HepG2 (cell line): Measurements from ENCODE around the gene ZC3H13. TPM values are rescaled to one million over a fixed set of nuclear protein-coding genes. Genes with fewer than 3 reads are reported as not detected.

Source experiments
- ATAC-seq: fragments of 200-7000 bp; cut with Tn5 transposase; 3 replicates; pipeline ENCODE4 v1.9.1; 2020; ENCODE audit warnings: mild to moderate bottlenecking, moderate library complexity
- BruUV-seq: library from RNA; stranded (reverse); fragments of 400-500 nt; replicated peaks from 2 replicates; lab custom pipeline; 2021; lab: Mats Ljungman, UMichigan
- CTCF ChIA-PET: fragments of 300-600 bp; formaldehyde crosslinking; extraction: SDS; loops from one replicate; lab custom pipeline; 2021; ENCODE audit warnings: low total read pairs, inconsistent platforms, low intra/inter-chr PET ratio; lab: Yijun Ruan, JAX
- POLR2A ChIA-PET: fragments of 350-600 bp; sonication (Branson Sonifier 250); formaldehyde crosslinking; loops from one replicate; lab custom pipeline; 2020; ENCODE audit warnings: antibody characterized with exemption, inconsistent platforms; lab: Yijun Ruan, JAX
- DNase-seq: peaks from one replicate; pipeline ENCODE4 v3.0.0-alpha.2; 2015; ENCODE audit warnings: low spot score
- FAIRE-seq: peaks from 3 replicates; lab custom pipeline; 2011; peaks lifted over from hg19 to GRCh38; lab: Jason Lieb, UNC
- H2AFZ ChIP-seq: one replicate; pipeline ENCODE4 v1.6.1; 2011; ENCODE audit warnings: low read length, inconsistent platforms
- H3K27ac ChIP-seq: fragments of 300-600 bp; 3 replicates; pipeline ENCODE4 v1.8.0; 2011; ENCODE audit warnings: mixed run types, mild to moderate bottlenecking, mixed read lengths, low read length, inconsistent platforms; ENCODE audit not compliant: insufficient read depth; ENCODE audit errors: extremely low read length
- H3K27me3 ChIP-seq, 2 experiments: fragments of 200-600 bp in 1 of 2; 2 replicates in 1 of 2; 3 replicates in 1 of 2; pipeline versions ENCODE4 v1.6.0 to v1.8.0; 2011; ENCODE audit warnings: low read length in 2 of 2, mild to moderate bottlenecking in 2 of 2, moderate library complexity in 2 of 2, inconsistent platforms in 1 of 2; ENCODE audit not compliant: insufficient read depth in 2 of 2, control insufficient read depth in 1 of 2
- H3K36me3 ChIP-seq, 2 experiments: fragments of 200-600 bp in 1 of 2; replicated peaks in 1 of 2; 2 replicates in 1 of 2; 3 replicates in 1 of 2; pipeline versions ENCODE4 v1.5.1 to v1.8.0; 2011; ENCODE audit warnings: low read length in 2 of 2, inconsistent platforms in 1 of 2; ENCODE audit not compliant: insufficient read depth in 2 of 2, control insufficient read depth in 1 of 2
- H3K4me1 ChIP-seq: 2 replicates; pipeline ENCODE4 v1.5.1; 2012; ENCODE audit warnings: low read length, inconsistent platforms; ENCODE audit not compliant: insufficient read depth
- H3K4me2 ChIP-seq: 2 replicates; pipeline ENCODE4 v1.6.0; 2011; ENCODE audit warnings: low read depth, low read length, inconsistent platforms
- H3K4me3 ChIP-seq, 3 experiments: fragments of 200-600 bp in 1 of 3; sonication (generic), shearing (Covaris generic) in 1 of 3; replicated peaks in 1 of 3; 2 replicates each; pipeline ENCODE4 v1.5.1; 2011 to 2016; ENCODE audit warnings: low read length in 3 of 3, inconsistent platforms in 2 of 3, low read depth in 2 of 3, mild to moderate bottlenecking in 2 of 3, control low read depth in 1 of 3, mixed read lengths in 1 of 3; ENCODE audit not compliant: insufficient read depth in 1 of 3
- H3K79me2 ChIP-seq: one replicate; pipeline ENCODE4 v1.6.1; 2011; ENCODE audit warnings: low read length, inconsistent platforms; ENCODE audit not compliant: insufficient read depth
- H3K9ac ChIP-seq: 2 replicates; pipeline ENCODE4 v1.6.0; 2011; ENCODE audit warnings: mild to moderate bottlenecking, low read depth, low read length, inconsistent platforms; ENCODE audit not compliant: insufficient read depth
- H3K9me3 ChIP-seq: 2 replicates; pipeline ENCODE4 v1.5.1; 2012; ENCODE audit warnings: mild to moderate bottlenecking, low read length
- H4K20me1 ChIP-seq: 2 replicates; pipeline ENCODE4 v1.6.0; 2011; ENCODE audit warnings: inconsistent platforms, mild to moderate bottlenecking, low read length, moderate library complexity; ENCODE audit not compliant: insufficient read depth
- ARID3A ChIP-seq: IDR thresholded peaks from 2 replicates; pipeline ENCODE4 v1.6.1; 2012; ENCODE audit warnings: low read depth, low read length, improper control_type of control experiment
- CCAR2 ChIP-seq: fragments of 200-400 bp; formaldehyde crosslinking; optimal IDR thresholded peaks from 2 replicates; pipeline ENCODE3; 2018; ENCODE audit warnings: low read depth, mild to moderate bottlenecking, low read length, moderate library complexity
- CREBL2 ChIP-seq: sonication (generic); formaldehyde crosslinking; IDR thresholded peaks from 2 replicates; pipeline ENCODE4 v1.8.1; 2023; ENCODE audit warnings: missing genetic modification reagents, mild to moderate bottlenecking, borderline replicate concordance
- FOXO4 ChIP-seq: sonication (generic); formaldehyde crosslinking; conservative IDR thresholded peaks from 2 replicates; pipeline ENCODE4 v1.8.1; 2023; ENCODE audit warnings: missing genetic modification reagents
- NR2C2 ChIP-seq: sonication (generic); formaldehyde crosslinking; IDR thresholded peaks from 2 replicates; pipeline ENCODE4 v1.4.0; 2020; ENCODE audit warnings: missing genetic modification reagents, mild to moderate bottlenecking, moderate library complexity, borderline replicate concordance
- NR2F1 ChIP-seq, 2 experiments: fragments of 450-650 bp in 1 of 2; formaldehyde crosslinking in 1 of 2; IDR thresholded peaks; 2 replicates each; pipeline versions ENCODE4 v1.5.0 to v1.6.1; 2016 to 2020; ENCODE audit warnings: mild to moderate bottlenecking in 1 of 2, missing compliant biosample characterization in 1 of 2, missing genetic modification reagents in 1 of 2, moderate library complexity in 1 of 2
- SETDB1 ChIP-seq: sonication (generic); formaldehyde crosslinking; IDR thresholded peaks from 2 replicates; pipeline ENCODE4 v1.5.1; 2020; ENCODE audit warnings: missing genetic modification reagents, mild to moderate bottlenecking, borderline replicate concordance
- YEATS2 ChIP-seq: sonication (generic); formaldehyde crosslinking; IDR thresholded peaks from 2 replicates; pipeline ENCODE4 v1.4.0; 2020; ENCODE audit warnings: missing genetic modification reagents, borderline replicate concordance
- ZFP1 ChIP-seq: IDR thresholded peaks from 2 replicates; pipeline ENCODE4 v1.6.1; 2016
- ZFP90 ChIP-seq: sonication (generic); formaldehyde crosslinking; IDR thresholded peaks from 2 replicates; pipeline ENCODE4 v1.8.0; 2022; ENCODE audit warnings: missing genetic modification reagents, mild to moderate bottlenecking, inconsistent platforms, borderline replicate concordance
- ZNF121 ChIP-seq: sonication (generic); formaldehyde crosslinking; IDR thresholded peaks from 2 replicates; pipeline ENCODE4 v1.5.0; 2020; ENCODE audit warnings: mild to moderate bottlenecking, missing genetic modification reagents
- ZNF350 ChIP-seq: sonication (generic); formaldehyde crosslinking; IDR thresholded peaks from 2 replicates; pipeline ENCODE4 v1.4.0; 2020; ENCODE audit warnings: mild to moderate bottlenecking, low read depth, missing genetic modification reagents, borderline replicate concordance
- ZNF367 ChIP-seq: sonication (generic); formaldehyde crosslinking; IDR thresholded peaks from 2 replicates; pipeline ENCODE4 v1.4.0; 2020; ENCODE audit warnings: missing genetic modification reagents, borderline replicate concordance
- ZNF484 ChIP-seq: sonication (generic); formaldehyde crosslinking; IDR thresholded peaks from 2 replicates; pipeline ENCODE4 v1.5.1; 2020; ENCODE audit warnings: mild to moderate bottlenecking, low read depth, missing genetic modification reagents, borderline replicate concordance
- ZNF788 ChIP-seq: sonication (generic); formaldehyde crosslinking; IDR thresholded peaks from 2 replicates; pipeline ENCODE4 v1.5.0; 2020; ENCODE audit warnings: mild to moderate bottlenecking, missing genetic modification reagents, borderline replicate concordance
- WGBS: methylation state at CpG from one replicate; pipeline ENCODE4 v1.1.6; 2017; ENCODE audit warnings: low lambda C conversion rate; 5-methylcytosine and 5-hydroxymethylcytosine counted together
- in situ Hi-C: cut with HindIII; loops from 2 replicates; pipeline ENCODE4 v1.10.0; 2017; ENCODE audit warnings: low pct_unique_long_range_greater_than_20kb; ENCODE audit not compliant: extremely low pct_ligation_motif_present
- intact Hi-C: fragments of 100-400 bp; cut with micrococcal nuclease; formaldehyde crosslinking; loops from one replicate; pipeline ENCODE4 v1.10.0; 2022; ENCODE audit not compliant: unreplicated experiment
- polyA plus RNA-seq, 8 experiments: library from polyadenylated mRNA; depleted of rRNA in 3 of 8; stranded (reverse) in 7 of 8; unstranded in 1 of 8; fragments of >200 nt; fragmentation: Illumina TruSeq in 4 of 8; extraction: Trizol in 4 of 8; gene quantifications; 2 replicates each; pipeline versions ENCODE4 v1.2.1 to v1.2.3, GENCODE V29; 2011 to 2016; ENCODE audit warnings: low read depth in 4 of 8, missing spikeins in 1 of 8, mixed read lengths in 1 of 8; ENCODE audit not compliant: insufficient read depth in 1 of 8
- total RNA-seq, 5 experiments: library from RNA; depleted of rRNA; stranded (reverse); fragments of >200 nt; fragmentation: Illumina TruSeq; extraction: Trizol; gene quantifications; 2 replicates each; pipeline ENCODE4 v1.2.3, GENCODE V29; 2016; ENCODE audit warnings: low read depth in 1 of 5

The ZC3H13 gene
- total and polyA plus RNA-seq, 2 of the 13 experiments (the other 11 are each of a cell fraction or from before 2014, with no cell fraction given), result 2.7 to 23.5 TPM

- ChIA-PET POLR2A (no interaction called here), CTCF (no interaction called here)
- Histone ChIP-seq H3K4me1 (no peaks in the 10 kb centered on the region), H3K79me2 (peaks cover 3% of the 10 kb centered on the region), H3K27ac (no peak overlapping the region), H3K9ac (no peak overlapping the region), H3K4me3 (no peak overlapping the region), H3K27me3 (no peaks in the 10 kb centered on the region), H2AFZ (no peak overlapping the region), H3K9me3 (no peaks in the 10 kb centered on the region), H4K20me1 (no peaks in the 10 kb centered on the region), H3K36me3 (peaks cover 5 to 43% of the 10 kb centered on the region in 2 experiments), H3K4me2 (no peak overlapping the region)
- BruUV-seq, result no TSS peak
- in situ Hi-C loops, result no loop called here
- 96% methylated on average over 4 of the region's 4 CpGs for WGBS
- FAIRE-seq (no peak), DNase-seq (no peak), ATAC-seq (no peak)
- TF ChIP-seq ZNF484 (CRISPR knock-in tag) (no peak), SETDB1 (CRISPR knock-in tag) (no peak), ZNF367 (CRISPR knock-in tag) (no peak), ZNF788 (CRISPR knock-in tag) (no peak), ZNF121 (CRISPR knock-in tag) (no peak), ZNF350 (CRISPR knock-in tag) (no peak), CREBL2 (no peak), CCAR2 (no peak), FOXO4 (CRISPR knock-in tag) (no peak), NR2F1 (CRISPR knock-in tag; IDR thresholded peaks at IDR 0.05) (no peak), ZFP1 (CRISPR knock-in tag) (no peak), ZFP90 (CRISPR knock-in tag) (no peak), ARID3A (no peak), YEATS2 (CRISPR knock-in tag) (no peak), NR2C2 (CRISPR knock-in tag) (no peak)
- intact Hi-C loops, result no loop called here
These were observed 14.2 kb downstream of the ZC3H13 start for GRCh38 chr13:46038296-46038695.
